ENCODE measurements around the gene LONP2. TPM values are rescaled to one million over a fixed set of nuclear protein-coding genes. Genes with fewer than 3 reads are reported as not detected.

LONP2 gene
- total RNA-seq, 1 donor from 2014 or later: 50.7 TPM

DNA sequence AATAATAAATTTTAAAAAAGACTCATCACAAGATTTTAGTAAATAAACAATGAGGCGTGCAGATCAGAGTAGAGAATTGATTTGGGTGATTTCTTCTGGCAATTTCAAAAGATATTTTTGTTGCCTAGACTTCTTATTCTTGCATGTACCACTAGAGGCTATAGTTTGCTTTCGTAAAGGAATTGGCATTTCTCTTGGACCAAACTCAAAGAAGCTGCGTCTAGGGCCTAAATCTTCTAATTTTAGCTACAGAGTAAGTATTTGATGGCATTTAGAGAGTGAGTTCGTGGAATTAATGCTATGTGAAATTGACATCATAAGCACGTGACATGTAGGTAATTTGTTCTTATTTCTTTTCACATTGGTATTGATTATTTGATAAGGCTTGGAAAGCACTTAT is 27.6 kb downstream of the LONP2 start:
- Histone ChIP-seq H3K79me2 (ENCODE audit: insufficient read depth, low read length) (no peaks in the 10 kb centered on the region), H3K9me3 (ENCODE audit: insufficient read depth, low read depth, low read length) (no peaks in the 10 kb centered on the region), H3K27me3 (ENCODE audit: insufficient read depth, low read length) (no peaks in the 10 kb centered on the region), H3K4me2 (ENCODE audit: low read length) (no peak overlapping the region), H3K4me3 (ENCODE audit: insufficient read depth, low read depth, low read length) (no peak overlapping the region), H2AFZ (ENCODE audit: low read depth, low read length) (no peak overlapping the region), H4K20me1 (ENCODE audit: insufficient read depth, low read length) (peaks cover 7% of the 10 kb centered on the region), H3K36me3 (ENCODE audit: insufficient read depth, low read length) (peaks cover 8% of the 10 kb centered on the region), H3K4me1 (ENCODE audit: insufficient read depth, low read length) (peaks cover 10% of the 10 kb centered on the region), H3K27ac (ENCODE audit: low read depth, low read length) (no peak overlapping the region), H3K9ac (ENCODE audit: low read length) (no peak overlapping the region)
- H3K9me3 Mint-ChIP-seq (ENCODE audit: unreplicated experiment): no peaks in the 10 kb centered on the region
- no peaks in the 10 kb centered on the region for H3K4me1 Mint-ChIP-seq (ENCODE audit: low read depth, unreplicated experiment)
- H3K36me3 Mint-ChIP-seq (ENCODE audit: low read depth, unreplicated experiment): peaks cover 1% of the 10 kb centered on the region
- no peaks in the 10 kb centered on the region for H3K27me3 Mint-ChIP-seq (ENCODE audit: low read depth, unreplicated experiment)
- TF ChIP-seq EZH2 (IDR thresholded peaks at IDR 0.05; ENCODE audit: insufficient read depth, low read length): no peak
- TF ChIP-seq, protein P1, sequence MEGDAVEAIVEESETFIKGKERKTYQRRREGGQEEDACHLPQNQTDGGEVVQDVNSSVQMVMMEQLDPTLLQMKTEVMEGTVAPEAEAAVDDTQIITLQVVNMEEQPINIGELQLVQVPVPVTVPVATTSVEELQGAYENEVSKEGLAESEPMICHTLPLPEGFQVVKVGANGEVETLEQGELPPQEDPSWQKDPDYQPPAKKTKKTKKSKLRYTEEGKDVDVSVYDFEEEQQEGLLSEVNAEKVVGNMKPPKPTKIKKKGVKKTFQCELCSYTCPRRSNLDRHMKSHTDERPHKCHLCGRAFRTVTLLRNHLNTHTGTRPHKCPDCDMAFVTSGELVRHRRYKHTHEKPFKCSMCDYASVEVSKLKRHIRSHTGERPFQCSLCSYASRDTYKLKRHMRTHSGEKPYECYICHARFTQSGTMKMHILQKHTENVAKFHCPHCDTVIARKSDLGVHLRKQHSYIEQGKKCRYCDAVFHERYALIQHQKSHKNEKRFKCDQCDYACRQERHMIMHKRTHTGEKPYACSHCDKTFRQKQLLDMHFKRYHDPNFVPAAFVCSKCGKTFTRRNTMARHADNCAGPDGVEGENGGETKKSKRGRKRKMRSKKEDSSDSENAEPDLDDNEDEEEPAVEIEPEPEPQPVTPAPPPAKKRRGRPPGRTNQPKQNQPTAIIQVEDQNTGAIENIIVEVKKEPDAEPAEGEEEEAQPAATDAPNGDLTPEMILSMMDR (IDR thresholded peaks at IDR 0.05; ENCODE audit: insufficient read depth, low read depth, low read length): no peak
- DNase-seq (ENCODE audit: low read depth) (peak; percentile 8), FAIRE-seq (no peak)
- H3K4me3 Mint-ChIP-seq (ENCODE audit: unreplicated experiment): no peak overlapping the region
- H3K27ac Mint-ChIP-seq (ENCODE audit: unreplicated experiment): no peak overlapping the region

DNA sequence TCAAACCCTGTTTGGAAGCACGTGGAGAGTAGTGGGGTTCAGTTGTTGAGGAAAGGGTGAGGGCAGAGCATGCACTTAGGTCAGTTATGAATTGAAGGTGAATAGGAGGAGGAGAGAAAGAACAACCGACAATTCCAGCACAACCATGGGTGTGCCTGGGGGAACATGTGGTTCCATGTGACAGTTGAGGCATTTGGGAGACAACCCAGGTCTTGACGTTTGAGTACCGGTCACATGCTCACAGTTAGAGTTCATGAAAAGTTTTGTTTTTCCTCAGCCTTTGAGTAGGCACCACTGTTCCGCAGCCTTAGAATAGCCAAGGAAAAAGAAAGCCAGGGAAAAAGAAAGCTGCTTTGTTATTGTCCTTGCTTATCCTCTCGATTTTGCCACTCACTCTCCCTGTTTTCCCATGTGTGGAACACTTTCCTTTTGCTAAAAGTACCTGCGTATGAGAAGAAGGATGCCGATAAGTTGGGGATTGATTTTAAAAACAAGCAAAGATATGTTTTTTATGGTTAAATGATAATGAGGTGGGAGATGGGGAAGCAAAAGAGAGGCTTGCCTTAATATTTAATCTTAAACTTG is 28.8 kb downstream of the LONP2 start:
- Histone ChIP-seq H3K4me1 (ENCODE audit: insufficient read depth, low read length) (peaks cover 10% of the 10 kb centered on the region), H3K9ac (ENCODE audit: low read length) (no peak overlapping the region), H4K20me1 (ENCODE audit: insufficient read depth, low read length) (peaks cover 3% of the 10 kb centered on the region), H3K27me3 (ENCODE audit: insufficient read depth, low read length) (no peaks in the 10 kb centered on the region), H2AFZ (ENCODE audit: low read depth, low read length) (no peak overlapping the region), H3K4me2 (ENCODE audit: low read length) (no peak overlapping the region), H3K9me3 (ENCODE audit: insufficient read depth, low read depth, low read length) (no peaks in the 10 kb centered on the region), H3K79me2 (ENCODE audit: insufficient read depth, low read length) (peaks cover 3% of the 10 kb centered on the region), H3K4me3 (ENCODE audit: insufficient read depth, low read depth, low read length) (no peak overlapping the region), H3K27ac (ENCODE audit: low read depth, low read length) (no peak overlapping the region), H3K36me3 (ENCODE audit: insufficient read depth, low read length) (peaks cover 11% of the 10 kb centered on the region)
- Mint-ChIP-seq H3K4me1 (ENCODE audit: low read depth, unreplicated experiment) (no peaks in the 10 kb centered on the region), H3K9me3 (ENCODE audit: unreplicated experiment) (no peaks in the 10 kb centered on the region), H3K4me3 (ENCODE audit: unreplicated experiment) (no peak overlapping the region), H3K27me3 (ENCODE audit: low read depth, unreplicated experiment) (no peaks in the 10 kb centered on the region), H3K27ac (ENCODE audit: unreplicated experiment) (no peak overlapping the region), H3K36me3 (ENCODE audit: low read depth, unreplicated experiment) (peaks cover 6% of the 10 kb centered on the region)
- FAIRE-seq (no peak), DNase-seq (ENCODE audit: low read depth) (no peak)
- no peak for TF ChIP-seq EZH2 (IDR thresholded peaks at IDR 0.05; ENCODE audit: insufficient read depth, low read length)
- TF ChIP-seq, protein P1 (IDR thresholded peaks at IDR 0.05; ENCODE audit: insufficient read depth, low read depth, low read length): no peak

DNA sequence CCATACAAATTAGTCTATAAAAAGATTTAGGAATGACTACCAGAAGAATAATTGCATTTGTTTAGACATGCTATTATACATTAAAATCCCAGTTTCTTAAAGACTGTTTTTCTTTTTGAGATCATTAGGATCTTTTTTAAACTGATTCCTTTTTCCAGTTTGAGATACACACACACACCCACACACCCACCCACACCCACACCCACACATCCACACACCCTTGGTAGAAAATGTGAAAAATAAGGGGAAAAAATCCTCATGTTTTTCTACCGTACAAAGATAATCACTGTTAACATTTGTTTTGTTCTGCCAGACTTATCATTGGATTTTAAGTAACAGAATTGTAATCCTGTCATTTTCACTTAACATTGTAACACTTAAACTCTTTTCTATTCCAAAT is 30.4 kb downstream of the LONP2 start:
- Histone ChIP-seq H2AFZ (ENCODE audit: low read depth, low read length) (no peak overlapping the region), H3K4me1 (ENCODE audit: insufficient read depth, low read length) (peaks cover 10% of the 10 kb centered on the region), H4K20me1 (ENCODE audit: insufficient read depth, low read length) (peaks cover 3% of the 10 kb centered on the region), H3K27me3 (ENCODE audit: insufficient read depth, low read length) (no peaks in the 10 kb centered on the region), H3K9ac (ENCODE audit: low read length) (no peak overlapping the region), H3K27ac (ENCODE audit: low read depth, low read length) (no peak overlapping the region), H3K4me3 (ENCODE audit: insufficient read depth, low read depth, low read length) (no peak overlapping the region), H3K9me3 (ENCODE audit: insufficient read depth, low read depth, low read length) (no peaks in the 10 kb centered on the region), H3K36me3 (ENCODE audit: insufficient read depth, low read length) (peaks cover 15% of the 10 kb centered on the region), H3K79me2 (ENCODE audit: insufficient read depth, low read length) (peaks cover 7% of the 10 kb centered on the region), H3K4me2 (ENCODE audit: low read length) (no peak overlapping the region)
- no peaks in the 10 kb centered on the region for H3K4me1 Mint-ChIP-seq (ENCODE audit: low read depth, unreplicated experiment)
- no peak for DNase-seq (ENCODE audit: low read depth)
- H3K27ac Mint-ChIP-seq (ENCODE audit: unreplicated experiment): no peak overlapping the region
- no peak for FAIRE-seq
- H3K27me3 Mint-ChIP-seq (ENCODE audit: low read depth, unreplicated experiment): no peaks in the 10 kb centered on the region
- no peak overlapping the region for H3K4me3 Mint-ChIP-seq (ENCODE audit: unreplicated experiment)
- TF ChIP-seq, protein P1 (IDR thresholded peaks at IDR 0.05; ENCODE audit: insufficient read depth, low read depth, low read length): no peak
- TF ChIP-seq EZH2 (IDR thresholded peaks at IDR 0.05; ENCODE audit: insufficient read depth, low read length): no peak
- peaks cover 12% of the 10 kb centered on the region for H3K36me3 Mint-ChIP-seq (ENCODE audit: low read depth, unreplicated experiment)
- no peaks in the 10 kb centered on the region for H3K9me3 Mint-ChIP-seq (ENCODE audit: unreplicated experiment)

Data from astrocyte (in vitro differentiated cells and primary cell).